NCI-H187 treated with DMSO at 0.1 percent for 48 hours (cell line): ENCODE results near the gene RRAS.
"Not testable (repeated sequence)": the region's sequence is repeated elsewhere in the genome, so short reads cannot be mapped to it uniquely, and the experiment has no call there.

ENCODE experiments used
- DNase-seq: peaks from one replicate; lab custom pipeline; 2025; lab: John Stamatoyannopoulos, UW

RRAS gene

DNA sequence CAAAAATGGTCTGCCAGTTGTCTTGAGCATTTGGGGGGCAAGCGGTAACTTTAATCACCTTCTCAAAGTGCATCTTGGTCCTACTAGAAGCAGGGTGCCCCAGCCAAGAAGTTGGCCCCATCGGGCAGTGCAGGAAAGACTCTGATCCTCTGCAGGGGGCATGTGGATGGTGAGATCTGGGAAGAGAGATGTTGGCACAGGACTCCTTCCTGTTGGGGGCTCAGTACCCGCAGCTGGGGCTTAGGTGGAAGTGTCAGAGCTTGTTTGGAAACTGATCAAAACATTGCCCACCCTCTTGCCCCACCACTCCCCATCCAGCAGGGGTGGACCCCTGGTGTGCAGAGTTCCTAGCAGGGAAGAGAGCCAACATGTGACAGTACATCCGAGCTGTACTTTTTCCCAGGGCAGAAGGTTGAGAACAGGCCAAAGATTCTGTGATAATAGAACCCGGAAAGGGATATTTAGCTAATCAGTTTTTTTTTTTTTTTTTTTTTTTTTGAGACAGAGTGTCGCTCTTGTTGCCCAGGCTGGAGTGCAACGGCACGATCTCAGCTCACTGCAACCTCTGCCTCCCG is 8.8 kb downstream of the RRAS start:
- DNase-seq, result no peak

DNA sequence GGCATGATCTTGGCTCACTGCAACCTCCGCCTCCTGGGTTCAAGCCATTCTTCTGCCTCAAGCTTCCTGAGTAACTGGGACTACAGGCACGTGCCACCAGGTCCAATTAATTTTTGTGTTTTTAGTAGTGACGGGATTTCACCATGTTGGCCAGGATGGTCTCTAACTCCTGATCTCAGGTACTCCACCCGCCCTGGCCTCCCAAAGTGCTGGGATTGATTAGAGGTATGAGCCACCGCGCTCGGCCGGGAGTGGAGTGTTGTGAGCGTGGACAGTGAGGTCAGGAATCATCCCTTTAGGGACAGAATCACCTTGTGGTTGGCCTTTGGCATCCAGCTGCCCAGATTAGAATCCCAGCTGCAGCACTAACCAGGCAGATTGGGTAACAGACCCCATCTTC is 10.3 kb downstream of the RRAS start:
- DNase-seq, result no peak

DNA sequence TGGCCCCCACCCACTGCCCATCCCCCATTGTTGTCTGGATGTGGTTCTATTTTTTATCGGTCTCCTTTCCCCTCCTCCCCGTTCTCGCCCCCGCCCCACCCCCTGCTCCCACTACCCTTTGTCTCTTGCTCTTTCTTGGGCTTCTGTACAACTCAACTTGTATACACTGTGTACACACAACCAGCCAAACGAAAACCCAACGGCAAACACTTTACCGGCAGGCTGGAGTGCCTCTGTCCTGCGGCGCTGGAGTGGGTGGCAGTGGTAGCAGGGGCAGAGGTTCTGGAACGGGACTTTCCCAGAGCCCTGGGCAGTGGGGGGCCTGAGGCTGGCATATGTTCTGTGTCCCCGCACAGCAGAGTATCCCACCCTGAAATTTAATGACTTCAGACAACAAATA is 13.7 kb downstream of the RRAS start:
- no peak for DNase-seq

DNA sequence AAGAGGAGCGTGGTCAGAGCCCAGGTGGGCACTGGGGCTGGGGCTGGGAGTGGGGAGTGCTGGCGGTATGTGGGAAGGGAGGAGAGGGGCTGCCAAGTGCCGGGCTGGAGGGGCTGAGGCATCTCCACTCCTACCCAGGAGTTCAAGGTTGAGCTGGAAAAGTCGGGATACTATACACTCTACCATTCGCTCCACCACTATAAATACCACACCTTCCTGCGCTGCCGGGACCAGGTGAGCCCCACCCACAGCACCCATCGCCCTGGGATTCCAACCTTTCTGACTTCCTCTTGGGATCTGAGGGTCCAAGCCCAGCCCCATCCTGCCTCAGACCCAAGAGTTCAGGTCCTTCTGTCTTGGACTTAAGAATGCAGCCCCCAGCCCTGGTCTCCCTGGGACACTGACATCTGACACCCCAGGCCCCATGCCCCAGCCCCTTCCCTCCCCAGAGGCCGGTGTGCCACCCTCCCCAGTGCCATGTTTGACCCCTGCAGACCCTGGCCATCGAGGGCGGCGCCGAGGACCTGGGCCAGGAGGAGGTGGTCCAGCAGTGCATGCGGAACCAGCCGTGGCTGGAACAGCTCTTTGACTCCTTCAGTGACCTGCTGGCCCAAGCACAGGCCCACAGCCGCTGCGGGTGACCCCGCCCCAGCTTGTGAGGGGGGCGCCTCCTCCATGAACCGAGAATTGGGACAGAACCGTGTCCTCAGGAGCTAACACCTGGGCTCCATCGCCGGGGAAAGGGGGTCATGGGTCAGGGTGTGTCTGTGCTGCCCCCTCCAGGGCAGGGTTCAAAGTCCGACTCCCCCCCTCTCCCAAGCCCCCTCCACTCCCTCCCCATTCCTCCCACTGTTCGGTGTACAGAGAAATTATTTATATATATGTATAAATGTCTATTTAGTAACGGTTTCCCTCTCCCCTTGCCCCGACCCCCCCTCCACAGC is 14.7 kb downstream of the RRAS start:
- no peak for DNase-seq

DNA sequence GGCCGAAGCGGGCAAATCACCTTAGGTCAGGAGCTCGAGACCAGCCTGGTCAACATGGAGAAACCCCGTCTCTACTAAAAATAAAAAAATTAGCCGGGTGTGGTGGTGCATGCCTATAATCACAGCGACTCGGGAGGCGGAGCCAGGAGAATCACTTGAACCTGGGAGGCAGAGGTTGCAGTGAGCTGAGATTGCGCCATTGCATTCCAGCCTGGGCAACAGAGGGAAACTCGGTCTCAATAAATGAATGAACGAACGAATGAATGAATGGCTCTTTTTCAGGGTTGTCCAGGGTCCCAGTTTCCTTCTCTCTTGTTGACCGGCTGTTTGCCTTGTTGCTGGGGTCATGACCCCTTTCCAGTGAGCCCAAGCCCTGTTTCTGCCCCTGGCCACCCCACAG is 22.1 kb downstream of the RRAS start:
- DNase-seq, result not testable (repeated sequence)

DNA sequence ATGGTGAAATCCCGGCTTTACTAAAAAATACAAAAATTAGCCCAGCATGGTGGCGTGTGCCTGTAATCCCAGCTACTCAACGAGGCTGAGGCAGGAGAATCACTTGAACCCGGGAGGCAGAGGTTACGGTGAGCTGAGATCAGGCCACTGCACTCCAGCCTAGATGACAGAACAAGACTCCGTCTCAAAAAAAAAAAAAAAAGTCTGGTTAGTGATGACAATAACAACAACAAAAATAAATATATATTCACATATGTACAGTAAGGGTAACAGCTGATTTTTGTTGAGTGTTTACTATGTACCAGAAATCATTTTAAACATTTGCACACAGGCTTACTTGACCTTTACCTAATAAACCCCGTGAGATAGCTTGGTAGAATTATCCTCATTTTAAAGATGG is 23.0 kb downstream of the RRAS start:
- no peak for DNase-seq

DNA sequence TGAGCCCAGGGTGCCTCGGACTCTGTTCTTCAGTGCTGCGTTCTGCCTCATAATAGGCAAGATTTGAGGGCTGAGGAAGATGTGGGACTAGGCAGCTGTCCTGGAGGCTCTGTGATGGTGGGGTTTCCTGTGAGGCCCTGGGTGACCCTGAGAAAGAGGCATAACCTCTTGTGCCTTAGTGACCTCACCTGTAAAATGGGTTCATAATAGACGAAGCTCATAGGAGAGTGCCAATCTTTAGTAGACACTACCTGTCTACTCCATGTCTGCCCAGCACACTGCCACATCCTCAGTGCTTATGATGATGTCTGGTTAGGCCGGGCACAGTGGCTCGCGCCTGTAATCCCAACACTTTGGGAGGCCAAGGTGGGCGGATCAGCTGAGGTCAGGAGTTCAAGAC is 23.4 kb downstream of the RRAS start:
- DNase-seq, result no peak

DNA sequence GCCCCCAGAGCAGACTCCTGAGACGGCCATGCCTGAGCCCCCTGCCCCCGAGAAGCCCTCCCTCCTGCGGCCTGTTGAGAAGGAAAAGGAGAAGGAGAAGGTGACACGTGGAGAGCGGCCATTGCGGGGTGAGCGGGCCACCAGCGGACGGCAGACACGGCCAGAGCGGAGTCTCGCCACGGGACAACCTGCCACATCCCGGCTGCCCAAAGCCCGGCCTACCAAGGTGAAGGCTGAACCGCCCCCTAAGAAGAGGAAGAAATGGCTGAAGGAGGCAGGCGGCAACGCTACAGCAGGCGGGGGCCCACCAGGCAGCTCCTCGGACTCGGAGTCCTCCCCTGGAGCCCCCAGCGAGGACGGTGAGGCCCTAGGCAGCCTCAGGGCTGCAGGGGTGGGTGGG is 24.1 kb downstream of the RRAS start:
- DNase-seq, result no peak

DNA sequence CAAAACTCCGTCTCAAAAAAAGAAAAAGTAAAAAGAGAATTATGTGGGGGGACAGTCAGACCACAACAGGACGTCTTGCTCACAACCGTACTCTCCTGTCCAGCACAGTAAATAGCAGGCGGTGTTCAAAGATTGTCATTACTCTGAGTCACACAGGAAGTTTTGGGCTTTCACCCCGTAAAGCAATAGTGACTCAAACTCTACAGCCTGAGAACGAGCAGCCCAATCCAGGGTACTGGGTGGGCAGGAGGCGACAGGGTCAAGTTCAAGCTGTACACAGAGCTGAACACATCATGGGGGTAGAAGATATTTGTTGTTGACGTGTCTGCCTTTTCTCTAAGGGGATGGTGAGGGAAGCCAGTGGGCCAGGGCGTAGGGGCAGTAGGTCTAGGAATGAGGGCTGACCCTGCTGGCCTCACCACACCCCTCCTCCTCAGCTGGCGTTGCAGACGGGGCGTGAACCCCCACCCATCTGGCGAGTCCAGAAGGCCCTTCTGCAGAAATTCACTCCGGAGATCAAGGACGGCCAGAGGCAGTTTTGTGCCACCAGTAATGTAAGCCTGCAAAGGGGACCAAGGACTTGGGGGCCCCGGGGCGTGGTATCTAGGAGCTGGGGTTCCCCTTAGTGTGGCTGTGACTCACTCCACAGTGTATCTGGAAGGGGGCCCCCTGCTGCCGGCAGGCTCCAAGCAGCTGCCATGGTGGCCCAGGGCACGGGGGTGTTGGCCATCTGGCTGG is 25.7 kb downstream of the RRAS start:
- no peak for DNase-seq

DNA sequence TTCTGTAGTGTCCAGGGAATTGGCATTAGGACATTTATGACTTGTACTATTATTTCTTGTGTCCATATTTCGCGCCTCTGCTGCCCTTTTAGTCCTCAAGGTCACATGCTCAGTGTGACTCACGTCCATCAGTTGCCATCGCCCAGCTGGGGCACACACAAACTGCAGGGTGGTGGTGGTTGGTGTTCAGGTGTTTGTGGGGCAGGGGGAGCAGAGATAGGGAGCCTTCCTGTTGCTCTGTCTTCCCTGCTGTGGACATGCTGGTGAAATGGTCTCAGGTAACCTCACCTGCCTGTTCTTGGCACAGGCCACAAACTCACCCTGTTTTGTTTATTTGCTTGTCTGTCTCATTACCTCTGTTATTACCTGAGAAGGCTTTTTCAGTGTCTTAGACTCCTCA is 26.6 kb downstream of the RRAS start:
- no peak for DNase-seq

DNA sequence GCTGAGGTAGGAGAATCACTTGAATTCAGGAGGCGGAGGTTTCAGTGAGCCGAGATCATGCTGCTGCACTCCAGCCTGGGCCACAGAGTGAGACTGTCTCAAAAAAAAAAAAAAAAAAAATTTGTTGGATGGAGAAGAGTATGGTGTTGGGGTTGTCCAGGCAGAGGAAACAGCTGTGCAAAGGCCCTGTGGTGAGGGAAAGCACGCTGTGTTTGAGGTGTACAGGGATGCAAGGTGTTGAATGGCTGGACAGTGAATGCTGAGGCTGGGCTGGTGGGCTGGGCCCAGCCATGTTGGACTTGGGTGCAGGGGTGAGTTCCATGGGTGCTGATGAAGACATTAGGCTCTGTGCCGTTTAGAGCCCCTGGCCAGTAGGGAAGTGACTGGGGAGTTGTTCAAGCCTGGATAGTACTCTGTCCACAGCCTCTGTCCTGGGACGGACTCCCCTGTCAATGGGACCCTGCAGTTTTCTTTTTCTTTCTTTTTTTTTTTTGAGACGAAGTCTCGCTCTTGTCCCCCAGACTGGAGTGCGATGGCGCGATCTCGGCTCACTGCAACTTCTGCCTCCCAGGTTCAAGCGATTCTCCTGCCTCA is 30.3 kb downstream of the RRAS start:
- no peak for DNase-seq

DNA sequence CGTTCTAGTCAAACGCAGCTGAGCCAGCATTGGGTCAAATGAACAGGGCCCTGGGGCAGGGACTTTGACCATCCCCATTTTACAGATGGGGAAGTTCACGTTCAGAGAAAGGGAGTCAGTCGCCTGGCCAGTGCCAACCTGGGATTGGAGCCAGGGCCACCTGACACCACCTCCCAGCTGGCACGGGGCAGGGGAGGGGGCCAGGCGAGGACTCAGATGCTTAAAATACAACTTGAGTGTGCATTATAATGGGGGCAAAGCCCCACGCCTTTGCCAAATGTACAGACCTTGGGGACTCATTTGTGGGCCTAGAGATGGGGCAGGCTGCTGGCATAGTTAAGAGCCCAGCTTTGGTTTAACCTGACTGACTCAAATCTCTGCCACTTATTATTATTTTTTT is 34.3 kb downstream of the RRAS start:
- no peak for DNase-seq

DNA sequence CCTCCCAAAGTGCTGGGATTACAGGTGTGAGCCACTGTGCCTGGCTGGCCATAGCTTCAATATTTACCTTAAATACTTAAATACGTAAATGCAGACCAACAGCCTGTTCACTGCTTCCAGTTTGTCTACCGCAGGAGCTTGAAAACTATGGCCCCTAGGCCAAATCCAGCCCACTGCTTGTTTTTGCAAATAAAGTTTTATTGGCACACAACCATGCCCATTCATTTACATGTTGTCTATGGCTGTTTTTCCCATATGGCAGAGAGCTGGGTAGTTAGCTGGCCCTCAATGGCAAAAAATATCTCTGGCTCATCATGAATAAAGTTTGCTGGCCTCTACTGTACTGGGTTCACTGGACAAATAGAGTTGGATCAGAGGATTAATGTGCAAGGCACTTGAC is 37.1 kb downstream of the RRAS start:
- no peak for DNase-seq

DNA sequence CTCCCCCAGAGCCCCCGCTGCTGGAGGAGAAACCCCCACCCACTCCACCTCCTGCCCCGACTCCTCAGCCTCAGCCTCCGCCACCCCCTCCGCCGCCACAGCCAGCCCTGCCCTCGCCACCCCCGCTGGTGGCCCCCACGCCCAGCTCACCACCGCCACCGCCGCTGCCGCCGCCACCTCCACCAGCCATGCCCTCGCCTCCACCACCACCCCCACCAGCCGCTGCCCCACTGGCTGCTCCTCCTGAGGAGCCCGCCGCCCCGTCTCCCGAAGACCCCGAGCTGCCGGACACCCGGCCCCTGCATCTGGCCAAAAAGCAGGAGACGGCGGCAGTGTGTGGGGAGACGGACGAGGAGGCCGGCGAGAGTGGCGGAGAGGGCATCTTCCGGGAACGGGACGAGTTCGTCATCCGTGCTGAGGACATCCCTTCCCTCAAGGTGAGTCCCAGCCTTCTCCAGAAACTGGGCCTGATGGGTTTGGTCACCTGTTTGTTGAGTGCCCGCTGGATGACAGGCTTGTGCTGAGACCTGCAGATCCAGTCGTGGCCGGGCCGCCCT is 38.4 kb downstream of the RRAS start:
- DNase-seq, result no peak

DNA sequence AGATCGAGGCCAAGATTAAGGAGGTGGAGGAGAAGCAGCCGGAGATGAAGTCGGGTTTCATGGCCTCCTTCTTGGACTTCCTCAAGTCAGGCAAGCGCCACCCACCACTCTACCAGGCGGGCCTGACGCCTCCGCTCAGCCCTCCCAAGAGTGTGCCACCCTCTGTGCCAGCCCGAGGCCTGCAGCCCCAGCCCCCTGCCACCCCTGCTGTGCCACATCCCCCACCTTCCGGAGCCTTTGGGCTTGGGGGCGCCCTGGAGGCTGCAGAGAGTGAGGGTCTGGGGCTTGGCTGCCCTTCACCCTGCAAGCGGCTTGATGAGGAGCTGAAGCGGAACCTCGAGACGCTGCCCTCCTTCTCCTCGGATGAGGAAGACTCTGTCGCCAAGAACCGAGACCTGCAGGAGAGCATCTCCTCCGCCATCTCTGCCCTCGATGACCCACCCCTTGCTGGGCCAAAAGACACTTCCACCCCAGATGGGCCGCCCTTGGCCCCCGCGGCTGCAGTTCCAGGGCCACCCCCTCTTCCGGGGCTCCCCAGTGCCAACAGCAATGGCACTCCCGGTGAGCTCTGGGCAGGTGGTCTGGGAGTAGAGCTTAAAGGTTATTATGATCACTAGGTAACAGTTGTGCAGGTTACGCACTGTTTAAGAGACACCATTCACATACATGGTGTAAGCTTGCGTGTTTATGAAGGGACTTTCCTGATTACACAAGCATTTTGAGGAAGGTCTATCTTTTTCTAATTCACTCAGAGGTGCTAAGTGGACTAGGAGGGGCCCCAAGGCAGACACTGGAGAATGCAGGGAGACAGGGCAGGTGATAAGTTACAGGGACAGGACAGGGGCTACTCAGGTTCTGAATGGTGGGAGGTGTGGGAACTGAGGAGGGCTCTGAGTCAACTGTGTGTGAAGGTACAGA is 40.3 kb downstream of the RRAS start:
- DNase-seq, result no peak

DNA sequence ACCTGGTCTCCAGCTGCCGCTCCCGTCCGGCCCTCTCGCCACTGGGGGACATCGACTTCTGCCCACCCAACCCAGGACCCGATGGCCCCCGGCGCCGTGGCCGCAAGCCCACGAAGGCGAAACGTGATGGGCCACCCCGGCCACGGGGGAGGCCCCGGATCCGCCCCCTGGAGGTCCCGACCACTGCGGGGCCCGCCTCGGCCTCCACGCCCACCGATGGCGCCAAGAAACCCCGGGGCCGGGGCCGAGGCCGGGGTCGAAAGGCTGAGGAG is 42.3 kb downstream of the RRAS start:
- DNase-seq, result no peak

DNA sequence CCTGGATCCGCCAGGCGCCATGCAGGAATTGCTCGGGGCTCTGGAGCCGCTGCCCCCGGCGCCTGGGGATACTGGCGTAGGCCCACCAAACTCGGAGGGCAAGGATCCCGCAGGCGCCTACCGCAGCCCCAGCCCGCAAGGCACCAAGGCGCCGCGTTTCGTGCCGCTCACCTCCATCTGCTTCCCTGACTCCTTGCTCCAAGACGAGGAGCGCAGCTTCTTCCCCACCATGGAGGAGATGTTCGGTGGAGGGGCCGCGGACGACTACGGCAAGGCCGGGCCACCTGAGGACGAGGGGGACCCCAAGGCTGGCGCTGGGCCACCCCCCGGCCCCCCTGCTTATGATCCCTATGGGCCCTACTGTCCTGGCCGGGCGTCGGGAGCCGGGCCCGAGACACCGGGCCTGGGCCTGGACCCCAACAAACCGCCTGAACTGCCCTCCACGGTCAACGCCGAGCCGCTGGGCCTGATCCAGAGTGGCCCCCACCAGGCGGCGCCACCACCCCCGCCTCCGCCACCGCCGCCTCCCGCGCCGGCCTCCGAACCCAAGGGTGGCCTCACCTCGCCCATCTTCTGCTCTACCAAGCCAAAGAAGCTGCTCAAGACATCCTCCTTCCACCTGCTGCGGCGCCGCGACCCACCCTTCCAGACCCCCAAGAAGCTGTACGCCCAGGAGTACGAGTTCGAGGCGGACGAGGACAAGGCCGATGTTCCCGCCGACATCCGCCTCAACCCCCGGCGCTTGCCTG is 42.8 kb downstream of the RRAS start:
- DNase-seq, result no peak

DNA sequence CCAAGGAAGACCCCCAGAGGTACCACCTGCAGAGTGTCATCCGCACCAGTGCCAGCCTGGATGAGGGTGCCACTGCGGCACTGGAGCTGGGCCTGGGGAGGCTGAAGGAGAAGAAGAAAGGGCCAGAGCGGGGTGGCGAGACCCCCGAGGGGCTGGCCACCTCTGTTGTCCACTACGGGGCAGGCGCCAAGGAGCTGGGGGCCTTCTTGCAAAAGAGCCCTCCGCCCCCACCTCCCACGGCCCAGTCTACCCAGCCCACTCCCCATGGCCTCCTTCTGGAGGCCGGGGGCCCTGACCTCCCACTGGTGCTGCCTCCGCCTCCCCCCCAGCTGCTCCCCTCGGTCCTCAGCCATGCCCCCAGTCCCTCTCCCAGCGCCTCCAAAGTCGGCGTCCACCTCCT is 43.5 kb downstream of the RRAS start:
- no peak for DNase-seq

DNA sequence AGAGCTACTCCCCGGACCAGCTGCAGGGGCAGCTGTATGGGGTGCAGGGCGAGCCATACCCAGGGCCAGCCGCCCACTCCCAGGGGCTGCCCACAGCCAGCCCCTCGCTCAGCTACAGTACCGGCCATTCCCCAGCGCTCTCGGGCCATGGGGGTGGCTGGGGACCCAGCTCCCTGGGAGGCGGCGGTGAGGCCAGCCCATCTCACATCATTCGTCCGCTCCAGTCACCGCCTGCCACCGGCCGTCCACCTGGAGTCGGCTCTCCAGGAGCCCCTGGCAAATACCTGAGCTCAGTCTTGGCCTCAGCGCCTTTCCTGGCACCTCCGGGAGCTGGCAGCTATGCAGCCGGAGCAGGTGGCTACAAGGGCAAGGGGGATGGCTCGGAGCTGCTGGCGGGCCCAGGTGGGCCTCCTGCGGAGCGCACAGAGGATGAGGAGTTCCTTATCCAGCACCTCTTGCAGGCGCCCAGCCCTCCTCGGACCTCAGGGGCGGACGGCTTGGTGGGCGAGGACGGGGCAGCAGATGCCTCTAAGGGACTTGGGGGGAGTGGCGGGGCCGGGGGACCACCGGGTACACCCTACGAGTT is 44.0 kb downstream of the RRAS start:
- DNase-seq, result no peak
